D721Med (cell line): ENCODE data around the gene SSPN.

Experiments
- DNase-seq: peaks from one replicate; pipeline ENCODE4 v3.0.0; 2011; ENCODE audit warnings: low spot score; ENCODE audit not compliant: insufficient read length
- FAIRE-seq: peaks from 2 replicates; lab custom pipeline; 2011; peaks lifted over from hg19 to GRCh38; lab: Jason Lieb, UNC
- CTCF ChIP-seq: IDR thresholded peaks from 2 replicates; pipeline ENCODE4 v1.5.1; 2012; ENCODE audit warnings: mild to moderate bottlenecking, control low read depth; ENCODE audit not compliant: insufficient read depth; ENCODE audit errors: missing control alignments

Gene SSPN

GRCh38 chr12:26292596-26292995, 97.2 kb downstream of the SSPN start:
- DNase-seq (no peak), FAIRE-seq (no peak)
- TF ChIP-seq CTCF, result no peak

- FAIRE-seq (no peak), DNase-seq (no peak)
- no peak for TF ChIP-seq CTCF
Measured at GRCh38 chr12:26293612-26294011, 98.2 kb downstream of the SSPN start.

GRCh38 chr12:26295001-26295400, 99.6 kb downstream of the SSPN start:
- no peak for TF ChIP-seq CTCF
- FAIRE-seq (no peak), DNase-seq (no peak)

GRCh38 chr12:26297396-26298070, 102.2 kb downstream of the SSPN start:
- TF ChIP-seq CTCF, result no peak
- DNase-seq (no peak), FAIRE-seq (no peak)

- FAIRE-seq (no peak), DNase-seq (no peak)
- no peak for TF ChIP-seq CTCF
Measured at GRCh38 chr12:26298785-26299621, 103.6 kb downstream of the SSPN start.

GRCh38 chr12:26299751-26300150, 104.4 kb downstream of the SSPN start:
- FAIRE-seq (no peak), DNase-seq (no peak)
- TF ChIP-seq CTCF, result no peak
